ENCODE measurements around the gene SVOPL. TPM values are rescaled to one million over a fixed set of nuclear protein-coding genes. Genes with fewer than 3 reads are reported as not detected.

The SVOPL gene
- total RNA-seq, 1 donor from 2014 or later: not detected

GRCh38 chr7:138622841-138623240 is 78.3 kb downstream of the SVOPL start:
- DNase-seq (ENCODE audit: missing footprints): no peak
- intact Hi-C loops (cut with DNase I): no loop called here
- no peak for ATAC-seq

DNA sequence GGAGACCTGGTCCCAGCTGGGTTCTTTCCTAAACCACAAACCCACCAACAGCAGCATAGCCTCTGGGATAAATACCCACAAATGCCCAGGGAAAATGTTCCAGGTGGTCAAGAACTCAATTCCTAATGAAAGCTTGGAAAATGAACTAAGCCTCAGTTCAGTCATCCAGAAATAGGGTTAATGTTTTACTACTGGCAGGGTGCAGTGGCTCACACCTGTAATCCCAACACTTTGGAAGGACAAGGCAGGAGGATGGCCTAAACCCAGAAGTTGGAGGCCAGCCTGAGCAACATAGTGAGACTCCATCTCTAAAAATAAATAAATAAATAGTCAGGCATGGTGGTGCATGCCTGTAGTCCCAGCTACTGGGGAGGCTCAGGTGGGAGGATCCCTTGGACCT is 82.2 kb downstream of the SVOPL start:
- intact Hi-C loops (cut with DNase I): no loop called here
- no peak for ATAC-seq
- no peak for DNase-seq (ENCODE audit: missing footprints)

DNA sequence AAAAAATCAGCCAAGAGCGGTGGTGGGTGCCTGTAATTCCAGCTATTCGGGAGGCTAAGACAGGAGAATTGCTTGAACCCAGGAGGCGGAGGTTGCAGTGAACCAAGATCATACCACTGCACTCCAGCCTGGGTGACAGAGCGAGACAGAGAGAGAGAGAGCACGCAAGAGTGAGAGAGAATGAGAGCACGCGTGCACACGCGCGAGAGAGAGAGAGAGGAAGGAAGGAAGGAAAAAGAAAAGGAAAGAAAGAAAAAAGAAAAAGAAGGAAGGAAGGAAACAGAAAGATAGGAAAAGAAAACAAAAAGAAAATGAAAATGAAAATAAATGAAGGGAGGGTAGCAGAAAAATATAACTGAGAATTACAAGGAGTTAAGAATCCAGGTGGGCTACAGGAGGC is 82.7 kb downstream of the SVOPL start:
- intact Hi-C loops (cut with DNase I): no loop called here
- DNase-seq (ENCODE audit: missing footprints) (no peak), ATAC-seq (no peak)

DNA sequence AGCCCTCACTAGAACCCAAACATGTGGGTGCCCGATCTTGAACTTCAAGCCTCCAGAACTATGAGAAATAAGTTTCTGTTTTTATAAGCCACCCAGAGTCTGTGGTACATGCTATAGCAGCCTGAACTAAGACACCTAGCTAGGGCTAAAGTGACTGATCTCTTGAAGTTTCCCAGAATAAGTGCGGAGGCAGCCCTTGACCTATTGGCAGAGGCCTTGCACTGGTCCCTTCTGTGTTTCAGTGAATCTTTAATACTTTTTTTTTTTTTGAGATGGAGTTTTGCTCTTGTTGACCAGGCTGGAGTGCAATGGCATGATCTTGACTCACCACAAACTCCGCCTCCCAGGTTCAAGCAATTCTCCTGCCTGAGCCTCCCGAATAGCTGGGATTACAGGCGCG is 85.1 kb downstream of the SVOPL start:
- ATAC-seq (no peak), DNase-seq (ENCODE audit: missing footprints) (no peak)
- intact Hi-C loops (cut with DNase I): no loop called here

GRCh38 chr7:138613630-138614029 is 87.5 kb downstream of the SVOPL start:
- no peak for ATAC-seq

GRCh38 chr7:138610671-138611170 is 90.4 kb downstream of the SVOPL start:
- no peak for ATAC-seq
- intact Hi-C loops (cut with DNase I): no loop called here

More at GRCh38 chr7:138613630-138614029, 87.5 kb downstream of the SVOPL start:
- DNase-seq (ENCODE audit: missing footprints): no peak
- intact Hi-C loops (cut with DNase I): no loop called here

GRCh38 chr7:138608275-138608674 is 92.9 kb downstream of the SVOPL start:
- no peak for DNase-seq (ENCODE audit: missing footprints)
- ATAC-seq: no peak
- intact Hi-C loops (cut with DNase I): no loop called here

More at GRCh38 chr7:138610671-138611170, 90.4 kb downstream of the SVOPL start:
- DNase-seq (ENCODE audit: missing footprints): no peak

GRCh38 chr7:138607216-138608126 is 93.7 kb downstream of the SVOPL start:
- ATAC-seq: no peak
- intact Hi-C loops (cut with DNase I): no loop called here
- DNase-seq (ENCODE audit: missing footprints): no peak

GRCh38 chr7:138606236-138606635 is 94.9 kb downstream of the SVOPL start:
- DNase-seq (ENCODE audit: missing footprints) (no peak), ATAC-seq (no peak)
- intact Hi-C loops (cut with DNase I): no loop called here

GRCh38 chr7:138603549-138604318 is 97.4 kb downstream of the SVOPL start:
- ATAC-seq (no peak), DNase-seq (ENCODE audit: missing footprints) (no peak)
- intact Hi-C loops (cut with DNase I): no loop called here

GRCh38 chr7:138602451-138602850 is 98.7 kb downstream of the SVOPL start:
- ATAC-seq (no peak), DNase-seq (ENCODE audit: missing footprints) (no peak)
- intact Hi-C loops (cut with DNase I): no loop called here

DNA sequence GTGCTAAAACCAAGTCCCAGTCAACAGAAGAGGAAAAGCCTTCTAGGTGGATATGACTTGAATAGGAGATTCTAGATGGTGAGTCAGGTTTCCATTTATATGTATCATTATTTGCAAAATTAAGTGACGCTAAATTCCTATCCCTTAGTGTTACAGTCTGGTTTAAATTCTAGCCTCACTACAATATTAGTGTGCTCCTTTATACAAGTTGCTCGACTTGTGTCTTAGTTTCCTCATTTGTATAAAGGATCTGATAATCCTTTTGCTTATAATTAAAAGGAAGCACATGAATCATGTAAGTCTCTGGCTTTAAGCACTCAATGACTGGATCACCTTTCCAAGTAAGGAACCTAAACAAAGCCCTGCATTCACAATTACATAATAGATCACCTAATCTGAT is 105.7 kb downstream of the SVOPL start:
- intact Hi-C loops (cut with DNase I): no loop called here
- no peak for DNase-seq (ENCODE audit: missing footprints)
- ATAC-seq: no peak

DNA sequence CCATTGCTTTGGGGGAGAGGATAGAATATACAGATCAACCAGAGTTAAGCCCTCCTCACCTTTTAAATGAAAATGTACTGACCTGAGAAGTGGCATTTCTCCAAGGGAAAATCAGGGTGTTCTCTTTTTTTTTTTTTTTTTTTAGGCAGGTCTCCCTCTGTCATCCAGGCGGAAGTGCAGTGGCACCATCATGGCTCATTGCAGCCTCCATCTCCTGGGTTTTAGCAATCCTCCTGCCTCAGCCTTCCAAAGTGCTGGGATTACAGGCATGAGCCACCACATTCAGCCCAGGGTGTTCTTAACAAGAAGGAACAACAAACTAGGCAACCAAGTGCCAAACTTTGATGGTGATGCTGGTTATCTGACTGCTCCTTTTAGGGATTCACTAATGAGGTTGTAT is 111.0 kb downstream of the SVOPL start:
- intact Hi-C loops (cut with DNase I): no loop called here

DNA sequence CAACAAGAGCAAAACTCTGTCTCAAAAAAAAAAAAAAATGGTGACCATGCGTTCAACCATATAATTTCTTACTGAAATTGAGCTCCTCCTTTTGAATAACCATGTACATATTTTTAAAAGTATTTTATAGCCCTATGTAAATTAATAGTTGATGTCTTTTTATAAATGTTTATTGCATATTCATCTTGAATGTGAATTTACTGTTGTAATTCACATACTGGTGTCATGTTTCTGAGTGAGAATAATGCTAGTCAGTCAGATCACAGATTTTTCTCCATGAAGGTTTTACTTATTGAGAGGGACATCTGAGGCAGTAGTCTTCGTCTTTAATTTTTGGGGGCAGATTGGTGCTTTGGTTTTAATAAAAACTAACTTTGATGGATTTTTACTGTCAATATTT is 112.2 kb downstream of the SVOPL start:
- intact Hi-C loops (cut with DNase I): no loop called here
- DNase-seq (ENCODE audit: missing footprints): no peak
- no peak for ATAC-seq

More for the DNA sequence above, 111.0 kb downstream of the SVOPL start:
- DNase-seq (ENCODE audit: missing footprints) (no peak), ATAC-seq (no peak)

DNA sequence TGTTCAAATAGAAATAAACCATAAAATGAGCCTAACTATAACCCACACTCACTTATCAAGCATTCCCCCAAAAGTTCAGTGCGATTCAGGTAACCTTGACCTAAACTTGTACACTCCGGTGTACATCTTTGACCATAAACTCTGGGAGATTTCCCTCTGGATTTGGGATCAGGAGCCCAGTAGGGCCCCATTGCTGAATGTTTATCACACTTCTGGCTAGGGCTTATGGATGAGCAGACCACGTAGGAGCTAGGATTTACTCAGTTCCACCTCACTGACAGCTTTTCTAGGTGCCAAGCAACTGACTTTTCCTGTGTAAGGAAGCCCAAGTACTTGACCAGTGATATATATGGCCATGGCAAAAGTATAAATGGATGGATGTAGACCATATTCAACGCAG is 113.7 kb downstream of the SVOPL start:
- DNase-seq (ENCODE audit: missing footprints): no peak
- intact Hi-C loops (cut with DNase I): no loop called here

DNA sequence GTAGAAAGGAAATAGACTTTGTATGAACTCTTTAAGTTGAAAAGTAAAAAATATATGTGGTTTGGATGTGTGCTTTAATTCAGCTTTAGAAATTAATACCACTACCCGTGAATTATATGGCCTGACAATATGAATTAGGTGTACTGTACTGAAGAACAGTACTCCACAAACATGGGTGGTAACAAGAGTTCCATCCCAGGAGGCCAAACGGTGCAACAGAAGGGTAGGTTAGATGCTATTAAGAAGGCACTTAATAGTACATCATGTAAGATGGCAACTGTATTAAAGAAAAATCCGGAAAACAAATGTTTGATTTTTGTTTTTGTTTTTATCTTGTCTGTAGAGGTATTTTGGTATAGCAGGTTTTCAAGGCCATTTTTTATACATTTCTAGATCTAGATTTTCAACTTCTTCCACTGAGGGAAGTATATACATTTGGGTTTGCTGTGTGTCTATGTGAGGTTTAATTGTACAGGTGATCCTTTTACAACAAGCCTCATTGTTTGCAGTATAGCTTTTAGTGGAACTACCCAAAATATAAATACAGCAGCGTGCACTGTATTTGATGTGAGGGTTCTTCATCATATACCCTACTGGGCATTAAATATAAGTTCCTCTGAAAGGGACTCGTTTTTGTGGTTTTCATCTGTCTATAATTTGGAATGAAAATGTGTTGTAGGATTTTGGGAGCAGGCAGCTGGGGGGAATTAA is 115.7 kb downstream of the SVOPL start:
- DNase-seq (ENCODE audit: missing footprints): no peak
- no peak for ATAC-seq
- intact Hi-C loops (cut with DNase I): no loop called here

More for the DNA sequence above, 113.7 kb downstream of the SVOPL start:
- no peak for ATAC-seq

- DNase-seq (ENCODE audit: missing footprints) (no peak), ATAC-seq (no peak)
- intact Hi-C loops (cut with DNase I): no loop called here
Observed at GRCh38 chr7:138584696-138585095, 116.5 kb downstream of the SVOPL start.

- ATAC-seq: no peak
- intact Hi-C loops (cut with DNase I): no loop called here
- DNase-seq (ENCODE audit: missing footprints): no peak
Observed at GRCh38 chr7:138584283-138584682, 116.9 kb downstream of the SVOPL start.

- intact Hi-C loops (cut with DNase I): no loop called here
- ATAC-seq: no peak
- no peak for DNase-seq (ENCODE audit: missing footprints)
Observed at GRCh38 chr7:138581065-138581464, 120.1 kb downstream of the SVOPL start.

Data from Right ventricle myocardium inferior (tissue), 1 donor.